Ishikawa (cell line): Measurements from ENCODE around the gene GPC6.

Source experiments
- CEBPB ChIP-seq: IDR thresholded peaks from 2 replicates; pipeline ENCODE4 v1.6.1; 2012
- CREB1 ChIP-seq: IDR thresholded peaks from 2 replicates; pipeline ENCODE4 v1.6.1; 2012; ENCODE audit warnings: low read depth
- EGR1 ChIP-seq: IDR thresholded peaks from 2 replicates; pipeline ENCODE4 v1.6.1; 2012
- EP300 ChIP-seq: IDR thresholded peaks from 2 replicates; pipeline ENCODE4 v1.6.1; 2012; ENCODE audit warnings: borderline replicate concordance
- FOXM1 ChIP-seq: IDR thresholded peaks from 2 replicates; pipeline ENCODE4 v1.6.1; 2012; ENCODE audit warnings: low read depth, borderline replicate concordance
- MAX ChIP-seq: IDR thresholded peaks from 2 replicates; pipeline ENCODE4 v1.6.1; 2012
- NFIC ChIP-seq: IDR thresholded peaks from 2 replicates; pipeline ENCODE4 v1.6.1; 2012
- RAD21 ChIP-seq: IDR thresholded peaks from 2 replicates; pipeline ENCODE4 v1.6.1; 2012; ENCODE audit warnings: low read depth
- TAF1 ChIP-seq: IDR thresholded peaks from 2 replicates; pipeline ENCODE4 v1.6.1; 2012; ENCODE audit warnings: low read depth, mild to moderate bottlenecking
- TCF12 ChIP-seq: IDR thresholded peaks from 2 replicates; pipeline ENCODE4 v1.6.1; 2012; ENCODE audit warnings: low read depth
- TEAD4 ChIP-seq: IDR thresholded peaks from 2 replicates; pipeline ENCODE4 v1.6.1; 2012
- USF1 ChIP-seq: IDR thresholded peaks from 2 replicates; pipeline ENCODE4 v1.6.1; 2012
- YY1 ChIP-seq: IDR thresholded peaks from 2 replicates; pipeline ENCODE4 v1.6.1; 2012; ENCODE audit warnings: low read depth
- ZBTB7A ChIP-seq: IDR thresholded peaks from 2 replicates; pipeline ENCODE4 v1.6.1; 2012; ENCODE audit warnings: low read depth
- TF ChIP-seq, protein P1 (sequence below): IDR thresholded peaks from 2 replicates; pipeline ENCODE4 v1.6.1; 2012; ENCODE audit warnings: low read depth, mild to moderate bottlenecking

GPC6 gene

GRCh38 chr13:94311893-94312292 is 1085.3 kb downstream of the GPC6 start:
- TF ChIP-seq YY1 (no peak), TCF12 (no peak), TAF1 (no peak), TEAD4 (no peak), EGR1 (no peak), EP300 (no peak), NFIC (no peak), CREB1 (no peak), FOXM1 (no peak), CEBPB (no peak), RAD21 (no peak), ZBTB7A (no peak), MAX (no peak), USF1 (no peak)
- TF ChIP-seq, protein P1, sequence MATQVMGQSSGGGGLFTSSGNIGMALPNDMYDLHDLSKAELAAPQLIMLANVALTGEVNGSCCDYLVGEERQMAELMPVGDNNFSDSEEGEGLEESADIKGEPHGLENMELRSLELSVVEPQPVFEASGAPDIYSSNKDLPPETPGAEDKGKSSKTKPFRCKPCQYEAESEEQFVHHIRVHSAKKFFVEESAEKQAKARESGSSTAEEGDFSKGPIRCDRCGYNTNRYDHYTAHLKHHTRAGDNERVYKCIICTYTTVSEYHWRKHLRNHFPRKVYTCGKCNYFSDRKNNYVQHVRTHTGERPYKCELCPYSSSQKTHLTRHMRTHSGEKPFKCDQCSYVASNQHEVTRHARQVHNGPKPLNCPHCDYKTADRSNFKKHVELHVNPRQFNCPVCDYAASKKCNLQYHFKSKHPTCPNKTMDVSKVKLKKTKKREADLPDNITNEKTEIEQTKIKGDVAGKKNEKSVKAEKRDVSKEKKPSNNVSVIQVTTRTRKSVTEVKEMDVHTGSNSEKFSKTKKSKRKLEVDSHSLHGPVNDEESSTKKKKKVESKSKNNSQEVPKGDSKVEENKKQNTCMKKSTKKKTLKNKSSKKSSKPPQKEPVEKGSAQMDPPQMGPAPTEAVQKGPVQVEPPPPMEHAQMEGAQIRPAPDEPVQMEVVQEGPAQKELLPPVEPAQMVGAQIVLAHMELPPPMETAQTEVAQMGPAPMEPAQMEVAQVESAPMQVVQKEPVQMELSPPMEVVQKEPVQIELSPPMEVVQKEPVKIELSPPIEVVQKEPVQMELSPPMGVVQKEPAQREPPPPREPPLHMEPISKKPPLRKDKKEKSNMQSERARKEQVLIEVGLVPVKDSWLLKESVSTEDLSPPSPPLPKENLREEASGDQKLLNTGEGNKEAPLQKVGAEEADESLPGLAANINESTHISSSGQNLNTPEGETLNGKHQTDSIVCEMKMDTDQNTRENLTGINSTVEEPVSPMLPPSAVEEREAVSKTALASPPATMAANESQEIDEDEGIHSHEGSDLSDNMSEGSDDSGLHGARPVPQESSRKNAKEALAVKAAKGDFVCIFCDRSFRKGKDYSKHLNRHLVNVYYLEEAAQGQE: no peak

GRCh38 chr13:94312511-94313216 is 1086.1 kb downstream of the GPC6 start:
- no peak for TF ChIP-seq CEBPB
- no peak for TF ChIP-seq USF1
- TF ChIP-seq MAX: no peak
- no peak for TF ChIP-seq TCF12
- TF ChIP-seq RAD21: no peak
- TF ChIP-seq, protein P1: no peak
- TF ChIP-seq FOXM1: no peak
- TF ChIP-seq ZBTB7A: no peak
- TF ChIP-seq TEAD4: no peak
- TF ChIP-seq TAF1: no peak
- TF ChIP-seq NFIC: no peak
- TF ChIP-seq EP300: no peak
- no peak for TF ChIP-seq EGR1
- TF ChIP-seq CREB1: no peak

DNA sequence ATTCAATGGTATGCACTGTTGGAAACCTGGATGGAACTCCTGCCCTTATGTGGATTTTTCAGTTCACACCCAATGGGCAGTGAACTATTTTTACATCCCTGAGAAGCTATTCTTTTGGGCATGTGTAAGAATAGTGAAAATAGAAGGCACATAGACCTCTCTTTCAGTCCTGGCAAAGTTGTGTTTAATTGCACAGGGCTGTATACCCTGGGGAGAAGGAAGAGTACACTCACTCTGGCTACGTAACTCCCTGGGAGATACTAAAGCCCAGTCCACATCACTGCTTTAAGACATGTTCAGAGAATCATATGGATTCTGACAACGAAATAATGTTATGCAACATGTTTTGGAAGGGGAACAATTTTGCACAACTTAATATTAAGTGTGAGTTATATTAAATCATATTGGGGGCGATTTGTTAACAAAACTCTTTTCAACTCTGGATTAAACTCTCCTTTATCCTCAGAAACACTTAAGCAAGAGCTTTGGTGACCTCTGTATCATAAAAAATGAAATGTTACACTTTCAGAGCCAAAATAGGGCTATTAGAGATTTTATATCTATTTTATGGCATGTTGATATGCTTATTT is 1086.8 kb downstream of the GPC6 start:
- TF ChIP-seq FOXM1: no peak
- TF ChIP-seq TEAD4: no peak
- TF ChIP-seq RAD21: no peak
- TF ChIP-seq YY1: no peak
- no peak for TF ChIP-seq TCF12
- TF ChIP-seq CEBPB: no peak
- TF ChIP-seq MAX: no peak
- no peak for TF ChIP-seq TAF1
- TF ChIP-seq EP300: no peak
- TF ChIP-seq, protein P1: no peak
- no peak for TF ChIP-seq ZBTB7A
- no peak for TF ChIP-seq USF1
- no peak for TF ChIP-seq NFIC
- no peak for TF ChIP-seq EGR1
- TF ChIP-seq CREB1: no peak
